C4-2B (cell line): ENCODE data around the gene ZNF366.

Experiments
- H3K27ac ChIP-seq: fragments of 450-650 bp; 2 replicates; pipeline ENCODE4 v1.5.1; 2017
- ZFX ChIP-seq: fragments of 450-650 bp; IDR thresholded peaks from 2 replicates; pipeline ENCODE4 v1.6.1; 2017
- TF ChIP-seq, protein P1 (sequence below): fragments of 450-650 bp; conservative IDR thresholded peaks from 2 replicates; pipeline ENCODE4 v1.5.1; 2017; ENCODE audit warnings: mild to moderate bottlenecking

The ZNF366 gene

DNA sequence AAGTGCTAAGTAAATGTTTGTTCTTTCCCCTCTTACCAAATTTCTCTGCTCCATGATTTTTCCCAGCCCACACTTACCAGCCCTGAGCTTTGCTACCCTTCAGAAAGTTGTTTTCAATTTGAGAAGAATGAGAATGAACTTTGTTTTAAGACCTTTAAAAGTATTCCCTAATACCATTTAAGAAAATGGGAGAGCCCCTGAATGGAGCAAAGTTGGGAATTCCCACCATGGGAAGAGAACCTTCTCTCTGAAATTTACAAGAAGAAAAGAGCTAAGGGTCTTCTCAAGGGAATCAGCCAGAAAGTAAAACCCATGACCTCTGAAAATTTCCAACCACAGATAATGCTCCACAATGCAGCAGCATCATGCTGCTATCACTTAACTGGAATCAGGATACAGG is 17.7 kb downstream of the ZNF366 start:
- H3K27ac ChIP-seq, result no peak overlapping the region
- no peak for TF ChIP-seq ZFX
- TF ChIP-seq, protein P1, sequence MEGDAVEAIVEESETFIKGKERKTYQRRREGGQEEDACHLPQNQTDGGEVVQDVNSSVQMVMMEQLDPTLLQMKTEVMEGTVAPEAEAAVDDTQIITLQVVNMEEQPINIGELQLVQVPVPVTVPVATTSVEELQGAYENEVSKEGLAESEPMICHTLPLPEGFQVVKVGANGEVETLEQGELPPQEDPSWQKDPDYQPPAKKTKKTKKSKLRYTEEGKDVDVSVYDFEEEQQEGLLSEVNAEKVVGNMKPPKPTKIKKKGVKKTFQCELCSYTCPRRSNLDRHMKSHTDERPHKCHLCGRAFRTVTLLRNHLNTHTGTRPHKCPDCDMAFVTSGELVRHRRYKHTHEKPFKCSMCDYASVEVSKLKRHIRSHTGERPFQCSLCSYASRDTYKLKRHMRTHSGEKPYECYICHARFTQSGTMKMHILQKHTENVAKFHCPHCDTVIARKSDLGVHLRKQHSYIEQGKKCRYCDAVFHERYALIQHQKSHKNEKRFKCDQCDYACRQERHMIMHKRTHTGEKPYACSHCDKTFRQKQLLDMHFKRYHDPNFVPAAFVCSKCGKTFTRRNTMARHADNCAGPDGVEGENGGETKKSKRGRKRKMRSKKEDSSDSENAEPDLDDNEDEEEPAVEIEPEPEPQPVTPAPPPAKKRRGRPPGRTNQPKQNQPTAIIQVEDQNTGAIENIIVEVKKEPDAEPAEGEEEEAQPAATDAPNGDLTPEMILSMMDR, result no peak

DNA sequence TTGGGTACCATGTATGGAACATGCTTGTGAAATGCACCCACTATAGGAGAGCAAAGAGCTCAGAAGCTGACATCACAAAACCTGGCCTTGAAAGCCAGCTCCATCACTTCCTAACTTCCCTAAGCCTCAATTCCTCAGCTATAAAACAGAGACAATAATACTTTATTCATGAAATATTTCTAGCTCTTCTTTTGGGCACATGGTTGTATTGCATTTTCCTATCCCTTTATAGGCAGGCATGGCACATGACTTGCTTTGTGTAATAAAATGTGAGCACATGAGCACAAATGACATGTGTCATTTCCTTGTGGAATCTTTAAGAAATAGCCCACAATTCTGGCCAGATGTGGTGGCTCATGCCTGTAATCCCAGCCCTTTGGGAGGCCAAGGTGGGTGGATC is 18.5 kb downstream of the ZNF366 start:
- TF ChIP-seq ZFX, result no peak
- TF ChIP-seq, protein P1, result no peak
- H3K27ac ChIP-seq, result no peak overlapping the region

DNA sequence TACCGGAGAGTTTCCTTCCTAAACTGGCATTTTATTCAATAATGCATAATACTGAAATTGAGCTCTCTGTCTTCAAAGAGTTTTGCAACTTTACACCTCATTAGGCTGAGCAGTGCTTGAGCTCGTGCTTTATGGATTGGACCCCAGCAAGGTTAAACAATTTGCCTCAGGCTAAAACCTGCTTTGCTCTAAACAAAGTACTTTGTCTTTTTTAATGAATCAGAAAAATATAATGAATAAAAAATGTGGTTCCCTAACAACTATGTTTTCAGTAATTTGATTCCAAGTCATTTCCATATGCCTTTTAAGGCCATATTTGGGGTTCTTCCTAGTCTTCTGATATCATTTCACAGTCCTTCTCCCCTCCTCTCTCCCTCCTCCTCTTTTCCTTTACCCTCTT is 20.0 kb downstream of the ZNF366 start:
- H3K27ac ChIP-seq, result no peak overlapping the region
- no peak for TF ChIP-seq ZFX
- TF ChIP-seq, protein P1, result no peak

DNA sequence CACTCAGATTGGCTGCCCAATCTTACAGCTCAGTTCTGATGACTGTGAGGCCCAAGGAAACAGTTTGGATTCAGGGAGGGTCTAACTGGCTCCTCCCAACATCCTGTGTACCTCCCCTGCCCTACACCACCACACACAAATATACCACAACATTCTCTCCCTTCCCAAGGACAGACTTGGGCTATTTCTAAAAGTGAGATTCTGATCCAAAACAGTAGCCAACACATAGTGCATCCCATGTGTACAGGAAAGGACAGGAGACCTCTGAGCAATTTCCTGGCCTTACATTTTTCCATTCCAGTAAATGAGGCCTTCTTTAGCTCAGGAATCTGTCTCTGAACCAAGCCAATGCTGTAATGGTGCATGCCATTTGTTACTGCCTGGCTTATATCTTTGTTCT is 20.8 kb downstream of the ZNF366 start:
- TF ChIP-seq ZFX, result no peak
- TF ChIP-seq, protein P1, result no peak
- no peak overlapping the region for H3K27ac ChIP-seq

DNA sequence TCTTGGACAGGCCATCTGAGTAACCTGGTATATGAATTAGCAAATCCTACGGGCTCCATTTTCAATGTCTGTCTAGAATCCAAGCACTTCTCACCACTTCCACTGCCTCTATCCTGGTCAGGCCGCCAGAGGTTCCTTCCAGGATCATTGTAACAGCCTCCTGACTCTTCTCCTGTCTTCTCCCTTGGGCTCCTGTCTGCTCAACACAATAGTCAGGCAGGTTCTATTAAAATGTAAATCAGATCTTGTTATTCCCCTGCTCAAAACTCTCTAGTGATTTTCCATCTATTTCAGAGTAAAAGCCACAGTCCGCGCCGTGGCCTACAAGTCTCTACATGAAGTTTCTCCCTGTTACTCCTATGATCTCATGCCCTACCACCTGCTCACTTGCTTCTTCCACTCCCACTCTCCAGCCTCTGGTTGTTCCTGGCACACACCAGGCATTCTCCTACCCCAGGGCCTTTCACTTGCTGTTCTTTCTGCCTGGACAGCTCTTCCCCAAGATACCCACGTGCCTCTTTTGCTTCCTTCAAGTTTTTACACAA is 21.7 kb downstream of the ZNF366 start:
- no peak overlapping the region for H3K27ac ChIP-seq
- TF ChIP-seq ZFX, result no peak
- TF ChIP-seq, protein P1, result no peak

DNA sequence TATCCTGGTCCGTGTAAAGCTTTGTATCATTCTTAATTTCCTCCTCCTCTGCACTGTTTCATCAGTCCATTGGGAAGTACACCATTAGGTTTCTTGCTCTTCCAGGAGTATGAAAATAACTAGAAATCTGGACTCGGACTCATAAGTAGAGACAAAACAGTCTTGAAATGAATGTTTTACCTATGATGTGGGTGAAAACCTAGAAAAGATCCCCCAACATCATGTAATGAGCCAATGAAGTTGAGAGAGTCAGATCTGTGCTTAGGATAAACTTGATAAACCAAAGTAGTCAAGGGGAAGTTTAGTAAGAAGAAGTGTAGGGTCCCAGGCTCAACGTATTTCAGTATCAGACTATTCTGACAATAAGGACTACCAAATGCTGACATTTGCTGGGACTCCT is 25.2 kb downstream of the ZNF366 start:
- H3K27ac ChIP-seq, result no peak overlapping the region
- TF ChIP-seq ZFX, result no peak
- TF ChIP-seq, protein P1, result no peak

DNA sequence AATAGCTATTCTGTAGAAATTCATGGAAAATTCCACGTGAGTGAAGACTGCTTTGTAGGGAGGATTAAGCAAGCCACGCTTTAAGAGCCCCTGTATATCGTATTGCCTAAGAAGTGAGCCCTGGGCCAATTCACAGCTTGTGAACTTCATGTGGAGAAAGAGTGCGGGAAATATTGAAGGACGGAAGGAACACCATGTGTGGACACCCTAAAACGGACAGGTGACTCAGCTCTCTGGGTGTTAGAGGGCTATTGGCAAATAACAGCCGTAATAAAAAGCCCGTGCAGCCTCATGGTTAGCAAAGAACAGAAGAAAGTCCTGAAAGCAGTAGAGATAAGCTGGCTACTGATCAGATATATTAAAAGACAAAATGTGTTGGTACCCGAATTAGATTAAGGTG is 26.4 kb downstream of the ZNF366 start:
- H3K27ac ChIP-seq, result no peak overlapping the region
- TF ChIP-seq ZFX, result no peak
- TF ChIP-seq, protein P1, result no peak
